Vagina (tissue), 2 donors: ENCODE results near the gene TASOR2. TPM values are rescaled to one million over a fixed set of nuclear protein-coding genes. Genes with fewer than 3 reads are reported as not detected.

ENCODE experiments used
- DNase-seq, 2 donors: peaks; one replicate each; pipeline ENCODE4 v3.0.0-alpha.2; 2017; ENCODE audit errors: extremely low spot score in 2 of 2
- H3K27ac ChIP-seq: fragments of 200-600 bp; sonication (generic); one replicate; pipeline ENCODE4 v1.5.1; 2019
- H3K27me3 ChIP-seq: fragments of 200-600 bp; sonication (generic); one replicate; pipeline ENCODE4 v1.5.1; 2019
- H3K36me3 ChIP-seq, 2 donors: fragments of 200-600 bp; sonication (generic); one replicate each; pipeline ENCODE4 v1.5.1; 2017 to 2019
- H3K4me1 ChIP-seq: fragments of 200-600 bp; sonication (generic); one replicate; pipeline ENCODE4 v1.5.1; 2019
- H3K4me3 ChIP-seq, 2 donors: fragments of 200-600 bp; sonication (generic); 1 replicate in 1 of 2; 2 replicates in 1 of 2; pipeline ENCODE4 v1.5.1; 2016 to 2019
- H3K9me3 ChIP-seq: fragments of 200-600 bp; sonication (generic); one replicate; pipeline ENCODE4 v1.5.1; 2019
- POLR2A ChIP-seq, 2 donors: fragments of 450-650 bp; IDR thresholded peaks; one replicate each; pipeline ENCODE4 v1.6.1; 2017; ENCODE audit warnings: antibody characterized with exemption in 2 of 2, mild to moderate bottlenecking in 2 of 2, moderate library complexity in 2 of 2
- POLR2AphosphoS5 ChIP-seq, 2 donors: sonication (generic); formaldehyde crosslinking; IDR thresholded peaks; one replicate each; pipeline ENCODE4 v1.9.0; 2017; ENCODE audit warnings: antibody characterized with exemption in 2 of 2, mild to moderate bottlenecking in 2 of 2, low read depth in 1 of 2; ENCODE audit not compliant: insufficient read depth in 1 of 2
- intact Hi-C: fragments of 100-400 bp; cut with DNase I; formaldehyde crosslinking; loops from one replicate; pipeline ENCODE4 v1.15.1; 2023
- total RNA-seq: library from RNA; depleted of rRNA; stranded (reverse); fragments of >200 nt; gene quantifications from one replicate; pipeline ENCODE4 v1.2.3, GENCODE V29; 2016
- TF ChIP-seq, protein P1 (sequence below), 3 experiments: fragments of 450-650 bp in 2 of 3; fragments of 200-600 bp in 1 of 3; sonication (generic) in 1 of 3; IDR thresholded peaks; one replicate each; pipeline ENCODE4 v1.5.1; 2017 to 2019; ENCODE audit warnings: antibody characterized with exemption in 3 of 3, mild to moderate bottlenecking in 2 of 3, moderate library complexity in 2 of 3

The TASOR2 gene
- total RNA-seq, 1 donor from 2014 or later: 51.6 TPM

DNA sequence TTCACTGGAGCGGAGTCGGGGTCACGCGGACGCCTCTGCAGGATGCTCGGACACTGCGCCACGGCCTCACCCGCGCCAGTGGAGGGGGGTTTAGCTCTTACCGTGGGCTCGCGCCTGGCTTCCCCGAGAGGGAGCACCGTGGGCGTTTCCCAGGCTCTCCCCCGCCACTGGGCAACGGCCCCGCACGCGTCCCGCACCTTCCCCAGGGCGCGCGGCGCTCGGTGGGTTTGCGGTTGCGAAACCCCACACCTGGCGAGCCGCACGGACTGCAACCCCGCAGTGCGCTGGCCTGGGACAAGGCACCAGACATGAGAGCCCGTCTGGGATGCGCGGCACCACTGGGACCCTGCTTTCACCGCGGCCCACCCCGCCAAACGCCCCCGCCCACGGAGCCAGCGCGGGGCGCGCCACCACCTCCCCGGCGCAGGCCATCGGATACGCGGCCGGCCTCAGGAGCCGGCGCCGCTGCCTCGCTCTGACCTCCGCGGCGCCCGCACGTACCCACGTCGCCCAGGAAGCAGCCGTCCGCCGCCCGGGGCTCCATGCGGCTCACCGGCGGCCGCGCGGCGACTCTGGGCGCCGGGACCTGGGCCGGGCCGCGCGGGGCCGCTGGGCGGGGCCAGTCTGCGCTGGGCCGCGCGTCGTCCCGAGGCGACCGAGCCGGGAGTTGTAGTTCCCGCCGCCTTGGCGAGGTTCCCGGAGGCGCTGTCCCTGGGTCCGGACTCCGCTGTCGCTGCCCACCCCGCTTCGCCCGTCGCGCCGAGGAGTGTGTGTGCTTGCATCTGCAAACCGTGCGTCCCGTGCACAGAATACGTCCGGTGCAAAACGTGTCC, 18.4 kb upstream of the TASOR2 start, which contains the start of gene ASB13:
Gene ASB13 (minus strand): TSS at position 588 of the 833 bp plus-strand sequence. CDS start 44 bp downstream, at position 544.
- TF ChIP-seq, protein P1, sequence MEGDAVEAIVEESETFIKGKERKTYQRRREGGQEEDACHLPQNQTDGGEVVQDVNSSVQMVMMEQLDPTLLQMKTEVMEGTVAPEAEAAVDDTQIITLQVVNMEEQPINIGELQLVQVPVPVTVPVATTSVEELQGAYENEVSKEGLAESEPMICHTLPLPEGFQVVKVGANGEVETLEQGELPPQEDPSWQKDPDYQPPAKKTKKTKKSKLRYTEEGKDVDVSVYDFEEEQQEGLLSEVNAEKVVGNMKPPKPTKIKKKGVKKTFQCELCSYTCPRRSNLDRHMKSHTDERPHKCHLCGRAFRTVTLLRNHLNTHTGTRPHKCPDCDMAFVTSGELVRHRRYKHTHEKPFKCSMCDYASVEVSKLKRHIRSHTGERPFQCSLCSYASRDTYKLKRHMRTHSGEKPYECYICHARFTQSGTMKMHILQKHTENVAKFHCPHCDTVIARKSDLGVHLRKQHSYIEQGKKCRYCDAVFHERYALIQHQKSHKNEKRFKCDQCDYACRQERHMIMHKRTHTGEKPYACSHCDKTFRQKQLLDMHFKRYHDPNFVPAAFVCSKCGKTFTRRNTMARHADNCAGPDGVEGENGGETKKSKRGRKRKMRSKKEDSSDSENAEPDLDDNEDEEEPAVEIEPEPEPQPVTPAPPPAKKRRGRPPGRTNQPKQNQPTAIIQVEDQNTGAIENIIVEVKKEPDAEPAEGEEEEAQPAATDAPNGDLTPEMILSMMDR (IDR thresholded peaks at IDR 0.05): no peak
- TF ChIP-seq POLR2AphosphoS5 (IDR thresholded peaks at IDR 0.05; ENCODE audit: insufficient read depth in 1 of 2, low read depth in 1 of 2): peak in 1 of 2 donors; percentile 47
- peak in 1 of 2 donors; percentile 51 for TF ChIP-seq POLR2A (IDR thresholded peaks at IDR 0.05)
- Histone ChIP-seq H3K9me3 (no peaks in the 10 kb centered on the region), H3K36me3 (no peaks in the 10 kb centered on the region), H3K27ac (peak within 1 kb of the TSS; percentile 84), H3K4me3 (peak within 1 kb of the TSS; percentile 95 to 96), H3K4me1 (peaks cover 35% of the 10 kb centered on the region), H3K27me3 (no peaks in the 10 kb centered on the region)
- intact Hi-C loops: loop anchor here (10.0 kb wide), 1 partner anchor 219 kb away; the partner anchor contains the start of gene ANKRD16
- peak in 1 of 2 donors; percentile 76 for DNase-seq

DNA sequence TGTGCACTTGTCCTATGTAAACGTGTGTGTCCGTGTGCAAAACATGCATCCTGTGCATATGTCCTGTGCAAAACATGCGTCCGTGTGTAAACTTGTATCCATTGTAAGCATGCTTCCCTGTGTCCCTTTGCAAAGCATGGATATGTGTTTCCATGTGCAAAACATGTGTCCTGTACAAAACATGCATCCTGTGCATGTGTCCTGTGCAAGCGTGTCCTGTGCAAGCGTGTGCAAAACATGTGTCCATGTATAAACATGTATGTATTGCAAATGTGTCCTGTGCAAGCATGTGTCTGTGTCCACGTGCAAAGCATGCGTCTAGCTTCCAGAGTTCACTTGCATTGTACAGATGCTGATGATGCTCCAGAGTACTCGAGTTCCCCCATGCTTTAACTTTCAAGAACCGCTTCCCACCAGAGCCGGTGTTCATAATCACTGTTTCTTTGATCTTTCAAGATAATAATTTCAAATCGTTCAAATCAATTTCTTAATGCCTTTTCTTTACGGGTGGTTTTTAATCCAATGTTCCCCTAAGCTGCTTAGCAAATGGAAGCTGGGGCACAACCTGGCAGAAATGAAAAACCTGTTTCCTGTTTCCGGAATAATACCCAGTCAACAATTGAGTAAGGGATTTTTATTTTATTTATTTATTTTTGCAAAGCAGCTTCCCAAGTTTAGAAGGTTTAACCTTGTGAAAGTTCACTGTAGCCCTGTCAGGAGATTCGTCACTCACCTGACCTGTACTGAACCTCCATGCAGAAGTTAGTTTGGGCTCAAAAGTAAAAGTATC, 17.6 kb upstream of the TASOR2 start:
- peak in 1 of 2 donors; percentile 81 for DNase-seq
- Histone ChIP-seq H3K27ac (peak overlapping the region; percentile 84), H3K36me3 (no peaks in the 10 kb centered on the region), H3K27me3 (no peaks in the 10 kb centered on the region), H3K9me3 (no peaks in the 10 kb centered on the region), H3K4me3 (peak overlapping the region; percentile 95 to 96), H3K4me1 (peaks cover 35% of the 10 kb centered on the region)
- TF ChIP-seq, protein P1 (IDR thresholded peaks at IDR 0.05): no peak
- TF ChIP-seq POLR2AphosphoS5 (IDR thresholded peaks at IDR 0.05; ENCODE audit: insufficient read depth in 1 of 2, low read depth in 1 of 2) (no peak), POLR2A (IDR thresholded peaks at IDR 0.05) (no peak)
- intact Hi-C loops: loop anchor here (10.0 kb wide), 1 partner anchor 218 kb away; the partner anchor contains the start of gene ANKRD16

DNA sequence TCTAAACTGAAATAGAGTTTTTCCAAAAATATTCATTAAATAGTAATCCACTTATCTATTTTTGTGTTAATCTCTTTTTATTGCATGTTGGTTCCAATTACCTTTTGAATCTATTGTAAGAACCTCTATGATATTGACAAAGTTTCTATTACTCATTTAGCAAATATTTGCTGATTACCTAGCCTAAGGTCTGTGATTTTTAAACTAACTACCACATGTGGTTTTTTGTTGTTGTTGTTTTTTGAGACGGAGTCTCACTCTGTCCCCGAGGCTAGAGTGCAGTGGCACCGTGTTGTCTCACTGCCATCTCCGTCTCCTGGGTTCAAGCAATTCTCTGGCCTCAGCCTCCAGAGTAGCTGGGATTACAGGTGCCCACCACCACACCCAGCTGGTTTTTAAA, 16.2 kb upstream of the TASOR2 start:
- Histone ChIP-seq H3K27me3 (no peaks in the 10 kb centered on the region), H3K36me3 (no peaks in the 10 kb centered on the region), H3K9me3 (no peaks in the 10 kb centered on the region), H3K27ac (no peak overlapping the region), H3K4me1 (peaks cover 35% of the 10 kb centered on the region), H3K4me3 (no peak overlapping the region)
- no peak for TF ChIP-seq POLR2A (IDR thresholded peaks at IDR 0.05)
- no peak for TF ChIP-seq POLR2AphosphoS5 (IDR thresholded peaks at IDR 0.05; ENCODE audit: insufficient read depth in 1 of 2, low read depth in 1 of 2)
- TF ChIP-seq, protein P1 (IDR thresholded peaks at IDR 0.05): no peak
- no peak for DNase-seq
- intact Hi-C loops: loop anchor here (10.0 kb wide), 1 partner anchor 216 kb away; the partner anchor contains the start of gene ANKRD16

DNA sequence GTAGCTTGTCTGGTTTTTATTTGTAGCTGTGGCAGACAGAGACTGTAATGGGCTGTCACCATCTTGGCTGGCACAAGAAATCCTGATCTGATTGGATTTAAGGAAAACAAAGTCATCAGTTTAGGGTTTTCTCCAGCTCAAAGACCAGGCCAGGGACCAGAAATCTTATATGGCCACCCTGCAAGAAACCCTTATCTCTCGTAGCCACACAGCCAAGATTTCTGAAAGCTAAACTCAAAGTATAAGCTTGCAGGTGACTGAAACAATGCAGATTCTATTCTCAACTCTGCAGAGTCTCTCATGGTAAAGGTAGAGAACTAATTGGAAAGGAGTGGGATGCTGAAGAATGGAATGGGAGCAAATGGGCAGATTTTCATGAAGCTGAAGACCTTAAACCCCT, 15.0 kb upstream of the TASOR2 start:
- Histone ChIP-seq H3K36me3 (no peaks in the 10 kb centered on the region), H3K4me3 (no peak overlapping the region), H3K9me3 (no peaks in the 10 kb centered on the region), H3K27me3 (no peaks in the 10 kb centered on the region), H3K4me1 (peaks cover 25% of the 10 kb centered on the region), H3K27ac (no peak overlapping the region)
- TF ChIP-seq, protein P1 (IDR thresholded peaks at IDR 0.05): no peak
- no peak for TF ChIP-seq POLR2A (IDR thresholded peaks at IDR 0.05)
- TF ChIP-seq POLR2AphosphoS5 (IDR thresholded peaks at IDR 0.05; ENCODE audit: insufficient read depth in 1 of 2, low read depth in 1 of 2): no peak
- no peak for DNase-seq
- intact Hi-C loops: loop anchor here (10.0 kb wide), 1 partner anchor 215 kb away; the partner anchor contains the start of gene ANKRD16
